Suprapubic skin (tissue), 4 donors: ENCODE results near the gene ZNF518A. TPM values are rescaled to one million over a fixed set of nuclear protein-coding genes. Genes with fewer than 3 reads are reported as not detected.

Source experiments
- DNase-seq, 2 donors: peaks; one replicate each; pipeline ENCODE4 v3.0.0-alpha.2; 2019; ENCODE audit warnings: low spot score in 2 of 2
- H3K27ac ChIP-seq: fragments of 200-600 bp; sonication (generic); one replicate; pipeline ENCODE4 v1.5.1; 2019
- H3K27me3 ChIP-seq: fragments of 200-600 bp; sonication (generic); one replicate; pipeline ENCODE4 v1.5.1; 2019
- H3K36me3 ChIP-seq: fragments of 200-600 bp; sonication (generic); one replicate; pipeline ENCODE4 v1.5.1; 2019
- H3K4me1 ChIP-seq: fragments of 200-600 bp; sonication (generic); one replicate; pipeline ENCODE4 v1.5.1; 2019
- H3K4me3 ChIP-seq: fragments of 200-600 bp; sonication (generic); one replicate; pipeline ENCODE4 v1.5.1; 2019; ENCODE audit warnings: mild to moderate bottlenecking
- H3K9me3 ChIP-seq: fragments of 200-600 bp; sonication (generic); one replicate; pipeline ENCODE4 v1.5.1; 2019
- EP300 ChIP-seq: sonication (generic); formaldehyde crosslinking; IDR thresholded peaks from one replicate; pipeline ENCODE4 v1.6.1; 2017; ENCODE audit warnings: antibody characterized with exemption
- POLR2A ChIP-seq, 2 donors: fragments of 450-650 bp; IDR thresholded peaks; one replicate each; pipeline ENCODE4 v1.6.1; 2017; ENCODE audit warnings: antibody characterized with exemption in 2 of 2, mild to moderate bottlenecking in 2 of 2, moderate library complexity in 2 of 2
- POLR2AphosphoS5 ChIP-seq, 3 donors: sonication (generic); formaldehyde crosslinking; IDR thresholded peaks; one replicate each; pipeline ENCODE4 v1.6.1; 2017; ENCODE audit warnings: antibody characterized with exemption in 3 of 3
- WGBS: methylation state at CpG from one replicate; pipeline ENCODE4 v1.1.5; 2018; 5-methylcytosine and 5-hydroxymethylcytosine counted together
- total RNA-seq, 4 donors: library from RNA; depleted of rRNA; stranded (reverse); fragments of >200 nt; gene quantifications; one replicate each; pipeline ENCODE4 v1.1.0, GENCODE V29; 2016
- TF ChIP-seq, protein P1 (sequence below), 2 donors: fragments of 200-600 bp in 1 of 2; fragments of 450-650 bp in 1 of 2; sonication (generic) in 1 of 2; IDR thresholded peaks; one replicate each; pipeline ENCODE4 v1.5.1; 2016 to 2019; ENCODE audit warnings: antibody characterized with exemption in 2 of 2, mild to moderate bottlenecking in 1 of 2, moderate library complexity in 1 of 2

Gene ZNF518A
- total RNA-seq, 4 donors from 2014 or later: 10.7 to 19.9 (median 17.5) TPM

DNA sequence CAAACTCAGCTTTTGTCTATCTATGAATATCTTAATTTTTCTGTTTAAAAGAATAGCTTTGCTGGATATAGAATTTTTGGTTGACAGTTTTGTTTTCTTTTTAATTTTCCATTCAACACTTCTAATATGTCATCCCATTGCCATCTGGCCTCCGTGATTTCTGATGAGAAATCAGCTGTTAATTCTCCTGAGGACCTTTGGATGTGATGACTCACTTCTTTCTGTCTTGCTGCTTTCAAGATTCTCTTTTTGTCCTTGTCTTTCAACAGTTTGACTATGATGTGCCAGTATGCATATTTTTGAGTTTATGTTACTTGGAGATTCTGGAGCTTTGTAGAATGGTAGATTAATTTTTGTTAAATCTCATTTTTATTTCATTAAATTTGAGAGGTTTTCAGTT is 38.4 kb downstream of the ZNF518A start:
- TF ChIP-seq POLR2AphosphoS5 (IDR thresholded peaks at IDR 0.05): no peak
- TF ChIP-seq EP300: no peak
- TF ChIP-seq POLR2A (IDR thresholded peaks at IDR 0.05): no peak
- TF ChIP-seq, protein P1, sequence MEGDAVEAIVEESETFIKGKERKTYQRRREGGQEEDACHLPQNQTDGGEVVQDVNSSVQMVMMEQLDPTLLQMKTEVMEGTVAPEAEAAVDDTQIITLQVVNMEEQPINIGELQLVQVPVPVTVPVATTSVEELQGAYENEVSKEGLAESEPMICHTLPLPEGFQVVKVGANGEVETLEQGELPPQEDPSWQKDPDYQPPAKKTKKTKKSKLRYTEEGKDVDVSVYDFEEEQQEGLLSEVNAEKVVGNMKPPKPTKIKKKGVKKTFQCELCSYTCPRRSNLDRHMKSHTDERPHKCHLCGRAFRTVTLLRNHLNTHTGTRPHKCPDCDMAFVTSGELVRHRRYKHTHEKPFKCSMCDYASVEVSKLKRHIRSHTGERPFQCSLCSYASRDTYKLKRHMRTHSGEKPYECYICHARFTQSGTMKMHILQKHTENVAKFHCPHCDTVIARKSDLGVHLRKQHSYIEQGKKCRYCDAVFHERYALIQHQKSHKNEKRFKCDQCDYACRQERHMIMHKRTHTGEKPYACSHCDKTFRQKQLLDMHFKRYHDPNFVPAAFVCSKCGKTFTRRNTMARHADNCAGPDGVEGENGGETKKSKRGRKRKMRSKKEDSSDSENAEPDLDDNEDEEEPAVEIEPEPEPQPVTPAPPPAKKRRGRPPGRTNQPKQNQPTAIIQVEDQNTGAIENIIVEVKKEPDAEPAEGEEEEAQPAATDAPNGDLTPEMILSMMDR (IDR thresholded peaks at IDR 0.05): no peak
- no peaks in the 10 kb centered on the region for H3K4me1 ChIP-seq
- H3K27ac ChIP-seq: no peak overlapping the region
- whole genome bisulfite sequencing: 86% methylated on average over 1 of the region's 1 CpG
- DNase-seq: no peak
- H3K9me3 ChIP-seq: peaks cover 25% of the 10 kb centered on the region
- no peak overlapping the region for H3K4me3 ChIP-seq
- H3K27me3 ChIP-seq: no peaks in the 10 kb centered on the region
- no peaks in the 10 kb centered on the region for H3K36me3 ChIP-seq

DNA sequence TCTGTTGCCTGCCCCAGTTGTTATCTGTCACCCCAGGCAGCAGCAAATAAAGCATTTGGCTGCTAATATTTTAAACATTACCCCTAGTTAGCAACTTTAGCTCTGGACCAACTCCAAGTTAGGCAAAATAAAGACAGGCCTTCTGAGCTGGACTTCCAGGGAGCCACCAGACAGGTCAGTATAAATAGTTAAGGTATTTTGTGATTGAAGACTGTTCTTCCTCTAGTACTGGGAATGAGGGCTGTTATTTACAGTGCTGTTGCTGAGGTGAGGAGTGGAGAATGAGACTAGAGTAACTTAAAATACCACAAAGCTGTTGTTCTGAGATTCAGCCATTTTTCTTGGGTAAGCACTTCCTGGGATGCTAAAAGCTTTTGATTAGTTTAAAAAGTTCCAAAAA is 40.1 kb downstream of the ZNF518A start:
- peaks cover 26% of the 10 kb centered on the region for H3K9me3 ChIP-seq

DNA sequence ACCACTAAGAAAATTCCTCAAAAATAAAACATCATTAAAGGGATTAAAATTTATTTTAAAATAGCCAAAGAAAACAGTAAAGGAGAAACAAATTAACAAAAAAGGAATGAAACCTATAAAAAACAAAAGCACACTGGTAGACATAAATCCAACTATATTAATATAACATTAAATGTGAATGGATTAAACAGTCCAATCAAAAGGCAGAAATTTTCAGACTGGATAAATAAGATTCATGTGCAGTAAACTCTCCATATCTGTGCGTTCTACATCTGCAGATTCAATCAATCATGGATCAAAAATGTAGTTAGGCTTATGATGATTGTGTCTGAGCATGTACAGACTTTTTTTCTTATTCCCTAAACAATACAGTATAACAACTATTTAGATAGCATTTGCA is 42.6 kb downstream of the ZNF518A start:
- no peak overlapping the region for H3K27ac ChIP-seq
- DNase-seq: no peak
- no peak overlapping the region for H3K4me3 ChIP-seq
- no peaks in the 10 kb centered on the region for H3K27me3 ChIP-seq
- WGBS: 91% methylated on average over 1 of the region's 1 CpG
- TF ChIP-seq EP300 (no peak), POLR2A (IDR thresholded peaks at IDR 0.05) (no peak), POLR2AphosphoS5 (IDR thresholded peaks at IDR 0.05) (no peak)
- TF ChIP-seq, protein P1 (IDR thresholded peaks at IDR 0.05): no peak
- H3K36me3 ChIP-seq: no peaks in the 10 kb centered on the region
- H3K4me1 ChIP-seq: no peaks in the 10 kb centered on the region
- peaks cover 32% of the 10 kb centered on the region for H3K9me3 ChIP-seq

More for the DNA sequence above, 40.1 kb downstream of the ZNF518A start:
- Histone ChIP-seq H3K4me3 (no peak overlapping the region), H3K4me1 (no peaks in the 10 kb centered on the region), H3K27ac (no peak overlapping the region), H3K27me3 (no peaks in the 10 kb centered on the region), H3K36me3 (no peaks in the 10 kb centered on the region)
- TF ChIP-seq POLR2A (IDR thresholded peaks at IDR 0.05): no peak
- TF ChIP-seq, protein P1 (IDR thresholded peaks at IDR 0.05): no peak
- no peak for TF ChIP-seq EP300
- TF ChIP-seq POLR2AphosphoS5 (IDR thresholded peaks at IDR 0.05): no peak
- DNase-seq: no peak

DNA sequence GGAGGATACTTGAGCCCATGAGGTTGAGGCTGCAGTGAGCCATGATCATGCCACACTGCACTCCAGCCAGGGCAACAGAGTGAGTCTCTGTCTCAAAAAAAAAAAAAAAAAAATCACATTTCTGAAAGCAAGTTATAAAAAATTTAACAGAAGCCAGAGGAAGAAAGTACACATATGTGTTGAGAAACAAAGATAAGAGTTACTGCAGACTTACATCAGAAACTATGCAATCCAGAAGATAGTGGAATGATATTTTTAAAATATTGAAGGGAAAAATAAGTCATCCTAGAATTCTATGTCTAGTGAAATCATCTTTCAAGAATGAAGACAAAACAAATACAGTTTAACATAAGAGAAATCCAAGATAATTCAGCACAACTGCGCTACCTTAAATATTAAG is 46.9 kb downstream of the ZNF518A start:
- Histone ChIP-seq H3K27ac (no peak overlapping the region), H3K27me3 (no peaks in the 10 kb centered on the region), H3K36me3 (no peaks in the 10 kb centered on the region), H3K4me3 (no peak overlapping the region), H3K9me3 (peaks cover 28% of the 10 kb centered on the region), H3K4me1 (no peaks in the 10 kb centered on the region)
- TF ChIP-seq POLR2A (IDR thresholded peaks at IDR 0.05) (no peak), POLR2AphosphoS5 (IDR thresholded peaks at IDR 0.05) (no peak), EP300 (no peak)
- TF ChIP-seq, protein P1 (IDR thresholded peaks at IDR 0.05): no peak
- 93% methylated on average over 1 of the region's 1 CpG for WGBS
- no peak for DNase-seq

DNA sequence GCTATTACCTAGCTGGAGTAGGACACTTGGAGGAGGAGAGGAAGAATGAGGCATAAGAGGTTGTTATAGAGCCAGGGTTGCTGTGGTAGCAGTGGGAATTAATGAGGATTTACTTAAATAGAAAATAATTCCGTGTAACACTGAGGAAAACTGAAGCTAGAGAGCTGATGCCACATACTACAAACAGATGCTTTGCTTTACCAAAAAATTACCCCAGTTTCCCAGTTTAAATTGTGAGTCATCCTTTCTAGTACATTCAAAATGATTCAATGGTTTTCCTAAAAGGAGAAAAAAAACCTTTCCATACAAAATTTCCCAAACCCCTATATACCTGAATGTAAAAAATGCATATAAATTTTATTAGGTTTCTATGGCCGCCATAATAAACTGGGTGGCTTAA is 58.3 kb downstream of the ZNF518A start:
- 77% methylated on average over 2 of the region's 2 CpGs for WGBS
- Histone ChIP-seq H3K4me1 (no peaks in the 10 kb centered on the region), H3K27ac (no peak overlapping the region), H3K36me3 (peaks cover 5% of the 10 kb centered on the region), H3K9me3 (peaks cover 6% of the 10 kb centered on the region), H3K27me3 (no peaks in the 10 kb centered on the region), H3K4me3 (no peak overlapping the region)
- no peak for DNase-seq
- TF ChIP-seq, protein P1 (IDR thresholded peaks at IDR 0.05): no peak
- TF ChIP-seq POLR2A (IDR thresholded peaks at IDR 0.05): no peak
- no peak for TF ChIP-seq POLR2AphosphoS5 (IDR thresholded peaks at IDR 0.05)
- no peak for TF ChIP-seq EP300
